GM21825 (cell line): ENCODE results near the gene CAPRIN1.
"Not testable (repeated sequence)": the region's sequence is repeated elsewhere in the genome, so short reads cannot be mapped to it uniquely, and the experiment has no call there.

ENCODE experiments used
- ATAC-seq: cut with Tn5 transposase; IDR thresholded peaks from one replicate; pipeline ENCODE4 v1.9.1; 2021; ENCODE audit warnings: mild to moderate bottlenecking, moderate library complexity; ENCODE audit not compliant: unreplicated experiment

Gene CAPRIN1

DNA sequence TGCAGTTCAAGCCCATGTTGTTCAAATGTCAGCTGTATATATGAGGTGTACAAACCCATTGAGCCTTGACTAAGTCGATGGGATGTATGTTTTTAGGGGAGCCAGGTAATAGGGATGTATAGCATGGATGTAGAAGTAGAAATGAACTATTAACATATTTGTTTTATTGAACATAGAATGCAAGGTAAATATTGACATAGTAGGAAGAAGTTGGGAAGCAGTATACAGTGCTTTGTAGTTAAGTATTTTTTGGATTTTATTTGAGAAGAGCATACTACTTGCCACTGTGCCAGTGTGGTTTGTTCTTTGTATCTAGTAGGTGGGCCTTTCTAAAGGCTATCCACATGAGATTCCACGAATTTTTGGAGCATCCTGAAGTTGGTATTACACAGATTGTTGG is 33.1 kb downstream of the CAPRIN1 start:
- no peak for ATAC-seq

DNA sequence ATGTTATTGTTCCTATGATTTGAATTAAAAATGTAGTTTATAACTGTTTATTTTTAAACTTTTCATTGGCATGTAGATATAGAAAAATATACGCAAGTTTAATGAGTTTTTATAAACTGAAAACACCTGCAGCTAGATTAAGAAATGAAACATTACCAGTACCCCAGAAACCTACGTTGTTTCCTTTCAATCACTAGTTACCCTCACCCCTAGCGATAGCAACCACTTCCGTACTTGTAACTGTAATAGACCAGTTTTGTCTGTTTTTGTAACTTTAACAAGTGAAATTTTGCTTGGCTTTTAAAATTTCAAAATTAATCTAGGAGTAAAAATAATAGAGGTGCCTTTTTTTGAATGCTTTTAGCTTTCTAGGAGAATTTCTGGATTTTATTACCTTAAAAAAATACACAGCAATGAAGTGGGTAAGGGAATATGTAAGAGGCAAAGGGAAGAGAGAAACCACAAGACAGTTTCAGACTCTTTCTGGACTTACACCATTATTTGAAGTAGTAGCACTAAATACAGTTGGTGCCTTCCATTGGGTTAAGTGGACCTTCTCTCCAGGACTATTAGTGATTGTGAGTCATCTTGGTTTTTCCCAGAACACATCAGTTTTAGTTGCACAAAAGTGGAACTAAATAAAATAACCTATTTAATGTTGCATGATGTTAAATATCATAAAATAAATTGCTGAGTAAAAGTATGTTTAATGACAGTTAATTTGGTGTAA is 35.2 kb downstream of the CAPRIN1 start:
- peak; percentile 49 for ATAC-seq

DNA sequence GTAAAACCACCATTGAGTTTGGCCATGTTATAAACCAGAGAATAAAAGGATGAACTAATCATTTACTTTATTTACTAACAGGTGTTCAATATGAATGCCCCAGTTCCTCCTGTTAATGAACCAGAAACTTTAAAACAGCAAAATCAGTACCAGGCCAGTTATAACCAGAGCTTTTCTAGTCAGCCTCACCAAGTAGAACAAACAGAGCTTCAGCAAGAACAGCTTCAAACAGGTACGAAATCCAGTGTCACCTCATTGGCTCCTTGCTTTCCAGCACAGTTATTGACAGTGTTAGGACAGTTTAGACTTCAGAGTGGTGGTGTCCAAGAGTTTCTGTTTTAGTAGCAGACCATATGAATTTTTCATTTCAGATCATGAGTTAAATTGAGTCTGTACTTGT is 40.3 kb downstream of the CAPRIN1 start:
- no peak for ATAC-seq

DNA sequence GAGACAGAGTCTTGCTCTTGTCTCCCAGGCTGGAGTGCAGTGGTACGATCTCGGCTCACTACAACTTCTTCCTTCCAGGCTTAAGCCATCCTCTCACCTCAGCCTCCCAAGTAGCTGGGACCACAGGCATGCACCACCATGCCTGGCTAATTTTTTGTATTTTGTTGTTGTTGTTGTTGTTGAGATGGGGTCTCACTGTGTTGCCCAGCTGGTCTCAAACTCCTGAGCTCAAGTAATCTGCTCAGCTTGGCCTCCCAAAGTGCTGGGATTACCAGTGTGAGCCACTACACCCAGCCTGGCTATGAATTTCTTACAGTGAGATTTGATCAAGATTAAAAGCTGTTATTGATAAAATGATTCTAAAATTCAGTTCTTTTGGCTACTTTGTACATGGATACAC is 43.4 kb downstream of the CAPRIN1 start:
- ATAC-seq: not testable (repeated sequence)

DNA sequence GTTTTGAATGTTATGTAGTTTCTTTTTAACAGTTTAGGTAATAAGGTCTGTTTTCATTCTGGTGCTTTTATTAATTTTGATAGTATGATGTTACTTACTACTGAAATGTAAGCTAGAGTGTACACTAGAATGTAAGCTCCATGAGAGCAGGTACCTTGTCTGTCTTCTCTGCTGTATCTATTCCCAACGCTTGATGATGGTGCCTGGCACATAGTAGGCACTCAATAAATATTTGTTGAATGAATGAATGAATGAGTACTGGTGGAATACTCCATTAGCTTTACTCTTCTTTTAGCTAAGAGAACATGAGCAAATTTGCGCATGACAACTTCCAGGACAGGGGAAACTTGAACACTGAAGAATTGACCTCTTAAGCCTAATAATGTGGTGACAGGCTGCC is 47.3 kb downstream of the CAPRIN1 start:
- ATAC-seq: no peak

DNA sequence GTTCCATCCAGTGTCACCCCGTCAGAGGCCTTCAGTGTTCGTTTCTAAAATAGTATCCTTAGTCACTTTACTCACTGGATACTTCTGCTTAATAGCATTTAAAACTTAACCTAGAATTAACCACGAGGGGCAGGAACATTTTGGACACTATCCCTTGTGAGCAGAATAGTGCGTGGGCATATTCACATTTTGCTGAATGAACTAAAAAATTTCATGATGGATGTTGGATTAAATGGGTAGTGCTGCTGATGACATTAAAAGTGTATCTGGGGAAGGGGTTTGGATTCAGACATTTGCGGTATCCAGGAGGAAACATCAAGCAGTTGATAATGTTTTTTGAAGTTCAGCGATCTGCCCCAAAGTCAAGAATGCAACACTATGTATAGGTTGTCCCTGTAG is 53.1 kb downstream of the CAPRIN1 start:
- ATAC-seq: no peak

DNA sequence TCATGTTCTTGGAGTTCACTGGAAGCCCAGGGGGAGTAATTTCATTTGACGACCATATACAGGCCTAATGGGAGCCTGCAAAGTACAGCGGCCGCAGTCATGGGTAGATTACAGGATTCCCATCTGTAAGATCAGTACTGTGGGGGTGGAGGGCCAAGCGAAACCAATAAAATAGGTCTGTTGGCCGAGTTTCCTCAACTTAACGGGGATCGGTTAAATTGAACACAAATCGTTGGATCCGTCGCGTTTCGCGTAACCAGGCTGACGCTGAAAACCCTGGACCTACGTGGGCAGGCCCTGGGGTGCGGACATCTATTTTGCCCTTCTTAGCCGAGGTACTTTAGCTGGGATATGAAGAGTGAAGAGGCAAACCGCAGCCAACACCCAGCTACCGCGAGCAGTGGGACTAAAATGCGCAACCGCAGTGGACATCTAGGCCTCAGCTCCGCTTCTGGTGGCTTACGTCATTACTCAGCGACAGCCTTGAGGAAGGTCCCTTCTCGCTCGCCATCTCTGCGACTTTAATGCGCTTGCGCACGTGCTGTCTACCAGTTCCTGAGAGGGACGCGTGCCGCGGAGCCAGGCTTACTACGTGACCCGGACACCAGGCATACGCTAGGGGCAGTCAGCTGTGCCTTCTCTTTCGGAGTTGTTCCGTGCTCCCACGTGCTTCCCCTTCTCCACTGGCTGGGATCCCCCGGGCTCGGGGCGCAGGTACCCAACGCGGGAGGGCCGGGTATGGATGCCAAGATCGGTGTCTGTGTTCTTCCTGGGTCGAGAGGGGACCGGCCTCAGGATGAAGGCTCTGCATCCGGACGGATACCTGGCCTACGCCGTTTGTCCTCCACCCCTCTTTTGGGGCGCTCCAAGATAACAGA is 53.8 kb downstream of the CAPRIN1 start, which contains the start of gene NAT10:
TSS of gene NAT10 (plus strand) at position 551 of the 878 bp plus-strand sequence. CDS start 2,597 bp downstream, outside the sequence.
- ATAC-seq: peak; percentile 87

DNA sequence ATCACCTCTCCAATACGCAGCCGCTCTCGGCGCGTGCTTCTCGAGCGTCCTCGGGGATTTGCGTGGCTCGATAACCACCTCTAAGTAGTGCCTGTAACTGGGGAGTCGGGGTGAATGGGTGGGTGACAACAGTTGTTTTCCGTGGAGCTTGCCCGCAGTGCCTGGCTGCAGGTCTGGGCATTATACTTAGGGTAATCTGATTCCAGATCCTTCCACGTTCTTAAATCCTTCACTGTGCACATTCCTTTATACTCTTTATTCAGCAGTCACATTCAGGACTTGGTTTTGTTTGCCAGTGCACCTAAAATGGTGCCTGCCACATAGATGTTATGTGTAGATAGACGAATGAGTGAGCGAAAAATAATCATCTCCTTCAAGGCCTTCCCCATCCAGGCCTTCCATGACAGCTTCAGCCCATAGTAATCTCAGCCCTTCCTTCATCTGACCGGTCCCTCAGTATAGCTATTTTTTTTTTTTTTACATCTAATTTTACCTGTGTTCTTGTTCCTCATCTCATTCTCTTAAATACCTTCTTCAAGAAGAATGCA is 54.5 kb downstream of the CAPRIN1 start:
- ATAC-seq: no peak

DNA sequence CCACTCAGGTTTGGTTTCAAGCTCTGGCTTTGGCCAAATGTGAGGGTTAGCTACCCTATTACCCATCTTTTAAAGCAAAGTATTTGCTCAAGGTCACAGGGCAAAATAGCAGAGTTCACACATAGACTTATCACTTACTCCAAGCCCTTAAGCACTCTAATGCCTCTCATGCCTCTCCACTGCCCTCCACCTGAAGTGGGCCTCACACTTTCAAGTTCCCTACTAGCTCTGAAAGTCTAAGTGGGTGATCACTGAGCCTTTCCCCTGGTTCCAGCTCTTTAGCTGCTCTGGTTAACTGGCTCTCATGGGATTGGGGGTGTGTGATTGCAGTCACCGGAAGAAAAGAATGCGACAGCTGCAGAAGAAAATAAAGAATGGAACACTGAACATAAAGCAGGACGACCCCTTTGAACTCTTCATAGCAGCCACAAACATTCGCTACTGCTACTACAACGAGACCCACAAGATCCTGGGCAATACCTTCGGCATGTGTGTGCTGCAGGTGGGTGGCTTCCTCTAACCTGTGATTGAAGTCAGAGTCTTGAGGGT is 60.3 kb downstream of the CAPRIN1 start:
- ATAC-seq: no peak

DNA sequence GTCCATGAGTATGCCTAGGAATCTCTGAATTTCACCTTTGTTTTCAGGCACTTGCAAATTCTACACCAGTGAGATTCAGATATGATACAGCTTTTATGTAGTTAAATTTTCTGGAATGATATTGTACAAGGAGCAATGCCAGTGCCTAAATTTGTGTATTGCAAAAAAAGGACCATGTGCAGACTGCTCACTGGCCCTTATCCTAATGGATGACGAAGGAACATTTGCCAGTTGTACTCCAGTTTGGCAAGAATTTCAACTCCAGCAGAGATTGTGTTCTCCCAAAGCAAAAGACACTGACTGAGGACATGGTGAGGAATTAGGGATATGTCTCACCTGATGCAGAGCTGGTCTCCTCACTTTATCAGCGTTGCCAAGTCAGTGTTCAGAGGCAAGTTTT is 62.5 kb downstream of the CAPRIN1 start:
- ATAC-seq: no peak

DNA sequence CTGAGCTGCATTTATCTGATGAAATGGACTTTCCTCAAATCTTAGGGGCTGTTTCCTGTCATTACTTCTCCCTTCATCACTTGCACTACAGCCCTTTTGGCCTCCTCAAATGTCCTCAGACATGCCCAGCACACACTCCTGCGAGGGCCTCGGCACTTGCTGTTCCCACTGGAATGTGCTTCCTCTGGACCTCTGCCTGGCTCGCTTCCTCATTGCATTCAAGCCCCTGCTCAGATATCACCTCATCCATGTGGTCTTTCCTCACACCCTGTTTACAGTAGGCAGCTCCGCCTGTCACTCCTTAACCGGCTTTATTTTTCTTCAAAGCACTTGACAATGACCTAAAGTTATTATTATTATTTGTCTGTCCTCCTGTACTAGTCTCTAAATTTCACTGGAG is 62.9 kb downstream of the CAPRIN1 start:
- no peak for ATAC-seq

DNA sequence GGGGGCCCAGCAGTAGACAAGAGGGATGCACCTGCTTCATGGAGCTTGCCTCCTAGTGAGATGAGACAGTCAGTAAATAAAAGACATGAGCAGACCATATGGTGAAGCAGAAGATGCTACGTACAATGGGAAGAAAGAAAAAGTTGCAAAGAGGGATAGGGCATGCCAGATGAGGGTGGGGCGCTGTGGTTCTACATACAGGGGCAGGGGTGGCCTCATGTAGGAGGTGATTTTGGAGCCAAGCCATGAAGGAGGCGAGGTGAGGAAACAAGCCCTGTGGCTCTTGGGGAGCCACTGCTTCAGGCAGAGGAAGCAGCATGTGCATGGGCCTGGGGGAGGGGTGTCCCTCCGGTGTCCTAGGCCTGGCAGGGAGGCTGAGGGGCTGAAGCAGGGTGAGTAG is 69.1 kb downstream of the CAPRIN1 start:
- no peak for ATAC-seq

DNA sequence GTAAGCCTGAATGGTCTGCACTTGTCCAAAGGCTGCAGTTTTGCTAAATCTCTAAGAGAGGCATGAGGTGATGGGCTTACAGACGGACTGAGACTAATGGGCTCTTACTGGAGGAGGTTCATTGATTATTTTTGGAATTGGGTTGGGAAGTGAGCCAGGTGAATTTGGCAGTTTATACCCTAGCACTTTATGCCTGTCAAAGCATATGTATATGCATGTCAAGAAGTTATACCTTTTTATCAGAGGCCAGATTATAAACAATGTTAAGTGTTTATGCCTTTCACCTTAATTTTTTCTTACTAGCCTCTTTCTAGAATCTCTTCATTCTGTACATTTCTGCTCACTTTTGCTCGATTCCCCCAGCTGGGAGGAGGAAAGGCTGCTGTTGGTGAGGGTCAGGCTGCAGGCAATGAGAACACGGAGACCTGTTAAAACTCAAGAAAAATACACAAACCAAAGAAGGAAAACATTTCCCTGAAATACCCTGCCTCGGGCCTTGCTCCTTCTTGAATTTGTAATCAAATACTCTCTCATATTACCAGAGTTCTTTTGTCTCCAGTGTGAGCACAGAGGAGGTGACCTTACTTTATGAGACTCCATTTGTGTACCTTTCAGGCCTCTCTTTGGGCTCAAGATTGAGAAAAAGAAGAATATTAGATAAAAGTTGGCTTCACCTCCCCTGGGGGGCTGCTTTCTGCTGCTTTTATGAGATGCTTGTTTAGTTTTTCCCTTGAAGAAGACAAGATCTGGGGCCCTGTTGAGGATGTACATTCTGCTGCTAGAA is 73.5 kb downstream of the CAPRIN1 start:
- ATAC-seq: no peak

DNA sequence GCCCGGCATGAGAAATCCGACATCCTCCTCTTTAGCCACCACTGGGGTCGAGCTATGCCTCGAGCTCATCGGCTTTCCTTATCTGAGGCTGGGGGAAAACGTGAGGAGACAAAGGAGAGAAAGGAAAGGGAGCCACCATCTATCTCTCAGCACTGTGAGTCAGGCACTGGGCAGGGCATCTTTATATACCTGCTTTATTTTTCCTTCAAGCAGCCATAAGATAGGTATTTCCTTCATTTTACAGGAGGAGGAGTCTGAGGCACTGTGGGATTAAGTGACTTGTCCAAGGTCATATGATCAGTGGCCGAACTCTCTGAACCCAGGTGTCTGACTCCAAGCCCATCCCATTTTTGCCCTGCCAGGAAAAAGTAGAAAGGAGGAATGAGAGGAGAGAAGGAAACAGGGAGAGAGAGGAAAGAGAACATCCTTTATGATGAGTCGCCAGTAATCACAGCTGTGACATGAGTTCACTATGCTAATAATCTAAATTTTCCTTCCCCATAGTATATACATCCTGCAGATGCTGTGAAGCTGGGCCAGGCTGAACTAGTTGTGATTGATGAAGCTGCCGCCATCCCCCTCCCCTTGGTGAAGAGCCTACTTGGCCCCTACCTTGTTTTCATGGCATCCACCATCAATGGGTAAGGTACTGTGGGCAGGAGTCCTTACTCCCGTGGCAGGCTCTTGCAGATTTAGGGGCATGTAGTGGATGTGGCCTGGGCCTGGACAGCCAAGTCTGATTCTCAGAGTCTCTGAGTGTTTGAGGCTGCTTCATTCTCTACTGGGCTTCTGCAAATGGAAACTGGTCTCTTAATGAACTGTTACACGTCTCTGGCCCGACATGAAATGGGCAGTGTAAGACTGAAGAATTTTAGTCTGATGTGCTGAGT is 75.7 kb downstream of the CAPRIN1 start:
- no peak for ATAC-seq

DNA sequence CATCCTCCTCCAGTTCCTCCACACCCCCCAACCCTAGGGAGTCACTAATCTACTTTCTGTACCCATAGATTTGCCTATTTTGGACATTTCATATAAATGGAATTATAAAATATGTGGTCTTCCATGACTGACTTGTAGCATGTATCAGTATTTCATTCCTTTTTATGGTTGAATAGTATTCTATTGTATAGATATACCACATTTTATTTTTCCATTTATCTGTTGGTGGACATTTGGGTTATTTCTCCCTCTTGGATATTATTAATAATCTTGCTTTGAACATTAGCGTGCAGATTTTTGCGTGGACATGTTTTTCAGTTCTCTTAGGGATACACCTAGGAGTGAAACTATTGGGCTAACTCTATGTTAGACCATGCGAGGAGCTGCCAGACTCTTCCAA is 77.3 kb downstream of the CAPRIN1 start:
- no peak for ATAC-seq

DNA sequence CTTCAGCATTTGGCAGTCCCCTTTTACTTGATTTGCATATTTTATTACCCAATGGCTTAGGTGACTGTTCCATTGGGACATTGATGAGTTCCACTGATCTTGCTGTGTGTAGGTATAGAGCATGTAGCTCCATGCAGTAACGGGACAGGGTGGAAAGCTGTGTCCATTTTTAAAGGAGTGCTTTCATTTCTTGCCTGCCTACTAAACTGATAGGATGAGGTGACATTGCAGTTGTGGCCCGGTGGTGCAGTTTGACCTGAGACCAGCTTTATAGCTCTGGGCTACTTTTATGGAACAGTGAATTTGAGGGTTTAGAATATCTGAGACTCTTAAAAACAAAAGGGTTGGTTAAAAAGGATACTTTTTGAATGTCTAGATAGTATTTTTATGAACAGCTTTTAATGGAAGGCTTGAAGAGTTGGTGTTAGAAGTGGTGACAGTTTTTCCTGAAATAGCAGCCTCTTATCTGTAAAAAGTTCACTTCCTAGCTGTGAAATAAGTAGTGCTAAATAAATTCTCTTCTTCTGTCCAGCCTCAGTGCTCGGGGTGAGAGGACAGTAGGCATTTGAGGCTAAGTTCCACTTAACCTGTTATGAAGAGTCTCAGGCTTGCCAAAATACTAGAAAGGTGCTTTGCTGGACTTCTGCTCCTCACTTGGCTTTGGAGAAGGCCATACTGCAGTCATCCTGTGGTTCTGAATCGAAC is 80.9 kb downstream of the CAPRIN1 start:
- ATAC-seq: no peak

DNA sequence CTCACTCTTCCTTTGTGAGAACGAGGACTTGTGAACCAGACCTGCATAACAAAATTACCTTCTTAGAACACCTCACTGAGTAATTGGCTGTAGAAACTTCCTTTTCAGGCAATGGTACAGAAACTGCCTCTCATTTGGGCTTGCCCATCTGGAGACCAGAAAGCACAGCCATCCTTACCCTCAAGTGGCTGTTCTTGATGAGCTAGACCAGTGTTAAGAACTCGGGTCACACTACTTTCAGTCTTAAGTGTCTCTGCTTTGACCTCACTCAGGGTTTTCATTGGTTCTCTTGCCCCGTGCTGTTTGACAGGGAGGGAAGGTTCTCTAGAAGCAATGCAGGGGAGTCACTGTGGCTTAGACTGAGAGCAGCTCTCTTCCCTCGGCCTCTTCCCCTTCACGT is 83.2 kb downstream of the CAPRIN1 start:
- ATAC-seq: no peak

DNA sequence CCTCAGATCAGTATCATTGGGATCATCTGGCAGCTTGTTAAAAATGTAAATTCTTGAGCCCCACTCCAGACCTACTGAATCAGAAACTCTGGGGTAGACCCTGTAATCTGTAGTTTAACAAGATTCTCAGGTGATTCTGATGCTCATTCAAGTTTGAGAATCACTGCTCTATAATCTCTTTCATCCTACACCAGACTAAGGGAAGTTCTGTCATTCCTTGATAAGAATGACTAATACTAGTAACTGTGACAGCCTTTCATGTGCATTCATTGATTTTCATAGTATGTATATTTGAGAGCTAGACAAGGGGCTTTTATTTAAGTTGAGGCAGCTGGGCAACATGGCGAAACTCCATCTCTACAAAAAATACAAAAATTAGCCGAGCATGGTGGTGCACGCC is 83.9 kb downstream of the CAPRIN1 start:
- ATAC-seq: no peak

DNA sequence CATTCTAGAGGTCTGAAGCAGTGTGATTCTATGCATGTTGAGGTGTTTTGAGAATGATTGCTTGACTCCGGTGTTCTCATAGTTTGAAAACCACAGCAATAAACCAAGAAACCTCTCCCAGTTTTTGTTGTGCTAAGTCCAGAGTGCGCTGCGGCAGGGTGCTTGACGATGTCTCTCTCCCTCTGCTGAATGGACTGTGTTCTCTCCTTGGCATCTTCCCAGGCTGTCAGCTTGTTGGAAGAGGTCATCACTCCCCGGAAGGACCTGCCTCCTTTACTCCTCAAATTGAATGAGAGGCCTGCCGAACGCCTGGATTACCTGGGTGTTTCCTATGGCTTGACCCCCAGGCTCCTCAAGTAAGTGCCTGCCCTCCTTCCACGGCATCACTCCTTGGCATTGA is 84.9 kb downstream of the CAPRIN1 start:
- no peak for ATAC-seq
